ENCODE results near the gene STC2. TPM values are rescaled to one million over a fixed set of nuclear protein-coding genes. Genes with fewer than 3 reads are reported as not detected.

The STC2 gene
- polyA plus RNA-seq, 3 donors = not detected

DNA sequence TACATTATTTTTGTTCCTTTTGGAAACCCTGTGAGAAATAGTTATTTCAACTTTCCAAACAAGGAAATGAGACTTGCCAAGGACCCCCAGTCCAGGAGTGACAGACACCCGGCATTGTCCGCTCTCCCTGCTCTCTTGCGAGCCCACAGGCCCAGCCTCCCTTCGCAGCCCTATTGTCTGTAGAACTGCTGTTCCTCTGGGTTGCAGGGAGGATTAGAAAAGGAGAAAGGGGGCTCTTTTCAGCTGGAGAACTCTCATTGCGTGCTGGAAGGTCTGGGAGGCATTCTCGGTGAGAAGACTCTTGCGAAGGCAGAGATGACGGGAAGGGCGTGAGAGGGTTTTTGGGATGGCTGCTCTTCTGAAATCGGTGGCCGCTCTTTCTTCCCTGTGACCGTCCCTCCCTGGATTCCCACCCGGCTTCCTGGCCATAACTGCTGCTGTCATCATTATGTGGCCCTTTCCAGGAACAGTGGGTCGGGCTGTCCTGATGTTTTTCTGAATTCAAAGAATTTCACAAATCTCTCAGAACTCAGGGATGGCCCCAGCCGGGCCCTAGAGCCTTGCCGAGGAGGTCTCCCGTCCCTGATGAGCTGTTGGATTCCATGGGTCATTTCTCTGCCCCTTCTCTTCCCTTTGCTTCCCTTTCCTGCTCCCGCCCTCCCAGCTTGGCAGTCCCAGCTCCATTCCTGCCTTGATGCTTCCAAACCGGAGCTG is 29.8 kb downstream of the STC2 start:
- intact Hi-C loops (cut with micrococcal nuclease) = loop anchor here (10.0 kb wide), 2 partner anchors 676 to 1016 kb away; no protein-coding TSS in a partner anchor
- 76% methylated on average over 17 of the region's 19 CpGs for WGBS (ENCODE audit: insufficient coverage)
- Mint-ChIP-seq H3K27ac (no peak overlapping the region), H3K36me3 (no peaks in the 10 kb centered on the region), H3K4me1 (peaks cover 10% of the 10 kb centered on the region), H3K27me3 (ENCODE audit: low read depth in 3 of 3) (peaks cover 26 to 50% (median 41%) of the 10 kb centered on the region in 3 donors), H3K9me3 (peaks cover 0 to 2% (median 0%) of the 10 kb centered on the region in 7 donors), H3K4me3 (no peak overlapping the region)
- Histone ChIP-seq H3K27me3 (ENCODE audit: control insufficient read depth in 2 of 2, insufficient read depth in 2 of 2, low read length in 2 of 2) (peaks cover 3 to 28% of the 10 kb centered on the region in 2 donors), H3K4me1 (ENCODE audit: control insufficient read depth in 1 of 2, insufficient read depth in 2 of 2, low read length in 2 of 2) (no peaks in the 10 kb centered on the region), H3K36me3 (replicated peaks in 1 of 2; ENCODE audit: control insufficient read depth in 1 of 2, insufficient read depth in 2 of 2, low read length in 2 of 2) (no peaks in the 10 kb centered on the region), H4K20me1 (ENCODE audit: insufficient read depth, low read length) (no peaks in the 10 kb centered on the region), H2AFZ (ENCODE audit: insufficient read depth, low read depth, low read length, poor library complexity, severe bottlenecking) (no peak overlapping the region), H3K27ac (ENCODE audit: low read depth in 1 of 2, low read length in 2 of 2) (no peak overlapping the region), H3K9ac (ENCODE audit: insufficient read depth, low read length, poor library complexity, severe bottlenecking) (no peak overlapping the region), H3K79me2 (ENCODE audit: insufficient read depth, low read length) (no peaks in the 10 kb centered on the region), H3K4me3 (replicated peaks in 1 of 3; ENCODE audit: low read depth in 2 of 3, low read length in 3 of 3) (no peak overlapping the region), H3K4me2 (replicated peaks; ENCODE audit: extremely low read depth, low read length, poor library complexity, severe bottlenecking) (no peak overlapping the region), H3K9me3 (replicated peaks in 1 of 2; ENCODE audit: control insufficient read depth in 1 of 2, insufficient read depth in 1 of 2, low read length in 2 of 2) (no peaks in the 10 kb centered on the region)
- TF ChIP-seq, protein P1, sequence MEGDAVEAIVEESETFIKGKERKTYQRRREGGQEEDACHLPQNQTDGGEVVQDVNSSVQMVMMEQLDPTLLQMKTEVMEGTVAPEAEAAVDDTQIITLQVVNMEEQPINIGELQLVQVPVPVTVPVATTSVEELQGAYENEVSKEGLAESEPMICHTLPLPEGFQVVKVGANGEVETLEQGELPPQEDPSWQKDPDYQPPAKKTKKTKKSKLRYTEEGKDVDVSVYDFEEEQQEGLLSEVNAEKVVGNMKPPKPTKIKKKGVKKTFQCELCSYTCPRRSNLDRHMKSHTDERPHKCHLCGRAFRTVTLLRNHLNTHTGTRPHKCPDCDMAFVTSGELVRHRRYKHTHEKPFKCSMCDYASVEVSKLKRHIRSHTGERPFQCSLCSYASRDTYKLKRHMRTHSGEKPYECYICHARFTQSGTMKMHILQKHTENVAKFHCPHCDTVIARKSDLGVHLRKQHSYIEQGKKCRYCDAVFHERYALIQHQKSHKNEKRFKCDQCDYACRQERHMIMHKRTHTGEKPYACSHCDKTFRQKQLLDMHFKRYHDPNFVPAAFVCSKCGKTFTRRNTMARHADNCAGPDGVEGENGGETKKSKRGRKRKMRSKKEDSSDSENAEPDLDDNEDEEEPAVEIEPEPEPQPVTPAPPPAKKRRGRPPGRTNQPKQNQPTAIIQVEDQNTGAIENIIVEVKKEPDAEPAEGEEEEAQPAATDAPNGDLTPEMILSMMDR (IDR thresholded peaks at IDR 0.05) = no peak
- DNase-seq = no peak

DNA sequence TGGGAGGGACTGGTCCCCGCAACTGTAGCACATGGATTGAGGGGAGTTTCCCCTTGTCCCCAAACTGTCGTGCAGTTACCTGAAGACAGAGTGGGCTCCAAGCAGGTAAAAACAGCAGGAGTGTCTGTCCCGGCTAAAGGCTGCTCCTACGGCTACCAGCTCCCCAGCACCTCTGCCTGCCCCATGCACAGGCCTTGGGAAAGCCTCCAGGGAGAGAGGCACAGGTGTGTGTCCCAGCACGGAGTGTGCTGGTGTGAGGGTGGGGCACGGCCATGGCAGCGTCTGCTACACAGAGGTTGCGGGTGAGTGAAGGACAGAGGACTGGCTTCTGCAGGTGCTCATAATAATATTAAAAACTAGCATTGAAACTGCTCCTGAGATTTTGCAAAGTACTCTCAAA is 30.4 kb downstream of the STC2 start:
- Histone ChIP-seq H2AFZ (ENCODE audit: insufficient read depth, low read depth, low read length, poor library complexity, severe bottlenecking) (no peak overlapping the region), H3K4me2 (replicated peaks; ENCODE audit: extremely low read depth, low read length, poor library complexity, severe bottlenecking) (no peak overlapping the region), H3K4me1 (ENCODE audit: control insufficient read depth in 1 of 2, insufficient read depth in 2 of 2, low read length in 2 of 2) (no peaks in the 10 kb centered on the region), H3K27ac (ENCODE audit: low read depth in 1 of 2, low read length in 2 of 2) (no peak overlapping the region), H4K20me1 (ENCODE audit: insufficient read depth, low read length) (no peaks in the 10 kb centered on the region), H3K27me3 (ENCODE audit: control insufficient read depth in 2 of 2, insufficient read depth in 2 of 2, low read length in 2 of 2) (peaks cover 6 to 32% of the 10 kb centered on the region in 2 donors), H3K9ac (ENCODE audit: insufficient read depth, low read length, poor library complexity, severe bottlenecking) (no peak overlapping the region), H3K36me3 (replicated peaks in 1 of 2; ENCODE audit: control insufficient read depth in 1 of 2, insufficient read depth in 2 of 2, low read length in 2 of 2) (no peaks in the 10 kb centered on the region), H3K4me3 (replicated peaks in 1 of 3; ENCODE audit: low read depth in 2 of 3, low read length in 3 of 3) (no peak overlapping the region), H3K79me2 (ENCODE audit: insufficient read depth, low read length) (no peaks in the 10 kb centered on the region), H3K9me3 (replicated peaks in 1 of 2; ENCODE audit: control insufficient read depth in 1 of 2, insufficient read depth in 1 of 2, low read length in 2 of 2) (no peaks in the 10 kb centered on the region)
- DNase-seq = no peak
- Mint-ChIP-seq H3K27ac (no peak overlapping the region), H3K36me3 (no peaks in the 10 kb centered on the region), H3K4me3 (no peak overlapping the region), H3K27me3 (ENCODE audit: low read depth in 3 of 3) (peaks cover 26 to 50% (median 38%) of the 10 kb centered on the region in 3 donors), H3K9me3 (peaks cover 0 to 2% (median 0%) of the 10 kb centered on the region in 7 donors), H3K4me1 (peaks cover 10% of the 10 kb centered on the region)
- TF ChIP-seq, protein P1 (IDR thresholded peaks at IDR 0.05) = no peak
- whole genome bisulfite sequencing (ENCODE audit: insufficient coverage) = 90% methylated on average over 2 of the region's 8 CpGs
- intact Hi-C loops (cut with micrococcal nuclease) = loop anchor here (10.0 kb wide), 2 partner anchors 677 to 1017 kb away; no protein-coding TSS in a partner anchor
